TTC549 (cell line): ENCODE data around the gene CDC42EP3.

Source experiments
- FAIRE-seq: peaks from 2 replicates; lab custom pipeline; 2012; peaks lifted over from hg19 to GRCh38; lab: Jason Lieb, UNC

The CDC42EP3 gene

GRCh38 chr2:37635504-37636380 lies 35.7 kb downstream of the CDC42EP3 start:
- FAIRE-seq = no peak

DNA sequence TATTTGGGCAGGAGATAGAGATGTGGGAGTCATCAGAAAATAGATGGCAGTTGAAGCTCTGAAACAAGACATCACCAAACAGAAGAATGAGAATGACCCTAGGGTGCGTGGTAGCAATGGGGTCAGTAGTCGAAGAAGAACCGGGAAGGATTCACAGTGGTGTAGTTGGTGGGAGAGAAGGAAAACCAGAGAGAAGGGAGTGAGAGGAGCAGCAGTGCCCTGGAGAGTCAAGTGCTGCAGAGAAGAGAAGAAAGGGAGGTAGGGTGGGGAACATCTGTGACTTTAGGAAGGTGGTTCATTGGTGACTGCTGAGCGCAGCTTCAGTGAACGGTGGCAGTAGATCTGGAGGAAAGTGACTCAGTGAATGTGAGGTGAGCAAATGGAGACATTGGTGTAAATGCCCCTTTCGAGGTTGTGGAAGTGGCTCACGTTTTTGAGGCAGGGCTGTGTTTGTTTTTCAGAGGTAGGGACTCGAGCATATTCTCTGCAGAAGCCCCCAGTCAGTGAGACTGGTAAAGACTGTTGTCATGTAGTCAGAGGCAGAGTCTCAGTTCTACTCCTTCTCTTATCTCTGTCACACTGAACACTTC lies 36.4 kb downstream of the CDC42EP3 start:
- no peak for FAIRE-seq

DNA sequence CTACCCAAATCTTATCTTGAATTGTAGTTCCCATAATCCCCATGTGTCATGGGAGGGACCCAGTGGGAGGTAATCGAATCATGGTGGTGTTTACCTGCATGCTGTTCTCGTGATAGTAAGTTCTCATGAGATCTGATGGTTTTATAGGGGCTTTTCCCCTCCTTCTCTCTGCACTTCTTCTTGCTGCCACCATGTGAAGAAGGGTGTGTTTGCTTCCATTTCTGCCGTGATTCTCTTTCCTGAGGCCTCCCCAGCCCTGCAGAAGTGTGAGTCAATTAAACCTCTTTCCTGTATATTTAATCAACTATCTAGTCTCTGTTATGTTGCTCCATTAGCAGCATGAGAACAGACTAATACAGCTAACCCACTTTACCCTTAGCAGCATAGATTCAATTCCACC lies 37.6 kb downstream of the CDC42EP3 start:
- no peak for FAIRE-seq

DNA sequence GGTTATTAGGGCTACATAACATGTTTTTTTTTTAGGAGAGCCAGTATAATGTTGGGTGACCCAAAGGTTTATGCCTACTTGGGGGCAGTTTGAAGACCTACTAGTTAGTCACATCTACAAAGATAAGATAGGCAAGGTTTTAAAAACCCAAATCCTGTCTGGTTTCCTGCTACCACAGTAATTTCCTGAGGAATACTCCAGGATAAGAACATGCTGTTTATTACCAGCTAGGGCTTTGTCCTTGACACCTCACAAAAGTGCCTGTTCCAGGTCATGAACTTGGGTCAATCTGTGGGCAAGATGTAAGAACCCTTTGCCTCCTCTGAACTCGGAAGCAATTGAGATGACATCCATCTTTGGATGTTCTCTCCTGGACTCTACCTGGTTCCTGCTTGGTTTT lies 38.2 kb downstream of the CDC42EP3 start:
- no peak for FAIRE-seq

GRCh38 chr2:37632310-37632709 lies 39.1 kb downstream of the CDC42EP3 start:
- no peak for FAIRE-seq

GRCh38 chr2:37631698-37632097 lies 39.7 kb downstream of the CDC42EP3 start:
- no peak for FAIRE-seq

GRCh38 chr2:37631292-37631691 lies 40.1 kb downstream of the CDC42EP3 start:
- FAIRE-seq = no peak

DNA sequence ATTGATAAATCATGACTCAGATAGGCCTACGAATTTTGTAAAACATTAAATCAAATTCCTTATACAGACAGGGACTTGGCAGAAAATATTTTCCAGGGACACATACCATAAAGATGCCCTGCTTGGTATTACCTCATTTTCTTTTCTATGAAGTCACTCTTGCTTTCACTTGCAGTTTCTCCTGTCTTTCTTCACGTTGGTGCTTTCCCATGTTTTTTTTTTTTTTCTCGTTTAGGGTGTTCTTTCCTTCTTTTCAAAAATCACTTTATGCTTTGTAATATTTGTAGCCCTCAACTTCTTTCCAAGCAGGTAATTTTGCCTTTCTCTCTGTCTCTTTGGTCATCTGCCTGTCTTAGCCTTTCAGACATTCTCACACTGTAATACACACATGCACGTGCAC lies 40.7 kb downstream of the CDC42EP3 start:
- FAIRE-seq = no peak

DNA sequence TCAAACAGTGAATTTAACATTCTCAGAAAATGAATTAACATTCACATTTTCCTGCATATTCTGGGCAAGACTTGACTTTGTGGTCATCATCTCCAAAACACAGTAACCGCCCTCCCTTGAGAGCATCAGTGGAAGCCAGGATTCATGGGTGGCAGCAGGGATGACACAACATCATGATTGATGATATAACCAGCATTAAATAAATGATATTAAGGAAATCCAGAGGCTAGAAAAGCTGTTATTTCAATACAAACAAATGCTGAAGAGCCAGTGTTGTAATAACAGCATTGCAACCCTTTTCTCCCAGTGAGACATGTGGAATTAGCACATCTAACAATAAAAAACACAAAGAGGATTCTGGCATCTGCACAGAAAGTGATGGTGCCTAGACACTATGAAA lies 41.1 kb downstream of the CDC42EP3 start:
- FAIRE-seq = no peak

DNA sequence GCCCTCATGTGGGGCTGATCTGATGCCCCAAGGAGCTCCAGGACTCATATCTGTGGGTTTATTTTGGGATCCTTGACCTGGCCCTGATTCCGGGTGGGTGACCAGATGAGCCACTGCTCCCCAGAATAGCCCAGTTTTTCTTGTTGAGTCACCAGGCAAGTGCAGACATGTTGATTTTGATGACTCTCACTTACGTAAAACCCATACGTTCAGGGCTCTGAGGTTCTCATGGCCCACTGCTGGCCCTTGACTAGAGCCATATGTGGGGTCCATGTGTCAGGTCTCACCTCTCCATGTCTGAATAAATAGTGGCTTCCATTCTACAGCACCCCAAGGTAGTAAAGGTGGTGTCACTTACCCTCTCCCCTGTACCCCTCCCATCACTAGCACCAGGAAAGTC lies 41.9 kb downstream of the CDC42EP3 start:
- no peak for FAIRE-seq

DNA sequence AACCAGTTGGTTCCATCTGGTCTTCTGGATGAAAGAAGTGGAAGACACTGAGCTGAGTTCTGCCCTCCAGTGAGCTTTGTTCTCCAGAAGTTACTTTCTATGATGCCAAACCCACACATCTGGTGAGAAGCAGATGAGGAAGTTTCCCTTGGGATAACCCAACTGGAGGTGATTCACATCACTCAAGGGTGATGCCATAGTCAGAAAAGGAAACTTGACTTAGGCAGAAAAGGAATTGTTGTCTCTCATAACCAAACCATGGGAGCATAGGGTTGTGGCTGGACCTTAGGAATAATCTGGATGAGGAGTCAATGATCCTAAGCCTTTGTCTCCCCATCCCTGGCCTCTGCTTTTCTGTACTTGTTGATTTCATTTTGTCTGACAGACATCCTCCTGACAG lies 43.7 kb downstream of the CDC42EP3 start:
- no peak for FAIRE-seq

DNA sequence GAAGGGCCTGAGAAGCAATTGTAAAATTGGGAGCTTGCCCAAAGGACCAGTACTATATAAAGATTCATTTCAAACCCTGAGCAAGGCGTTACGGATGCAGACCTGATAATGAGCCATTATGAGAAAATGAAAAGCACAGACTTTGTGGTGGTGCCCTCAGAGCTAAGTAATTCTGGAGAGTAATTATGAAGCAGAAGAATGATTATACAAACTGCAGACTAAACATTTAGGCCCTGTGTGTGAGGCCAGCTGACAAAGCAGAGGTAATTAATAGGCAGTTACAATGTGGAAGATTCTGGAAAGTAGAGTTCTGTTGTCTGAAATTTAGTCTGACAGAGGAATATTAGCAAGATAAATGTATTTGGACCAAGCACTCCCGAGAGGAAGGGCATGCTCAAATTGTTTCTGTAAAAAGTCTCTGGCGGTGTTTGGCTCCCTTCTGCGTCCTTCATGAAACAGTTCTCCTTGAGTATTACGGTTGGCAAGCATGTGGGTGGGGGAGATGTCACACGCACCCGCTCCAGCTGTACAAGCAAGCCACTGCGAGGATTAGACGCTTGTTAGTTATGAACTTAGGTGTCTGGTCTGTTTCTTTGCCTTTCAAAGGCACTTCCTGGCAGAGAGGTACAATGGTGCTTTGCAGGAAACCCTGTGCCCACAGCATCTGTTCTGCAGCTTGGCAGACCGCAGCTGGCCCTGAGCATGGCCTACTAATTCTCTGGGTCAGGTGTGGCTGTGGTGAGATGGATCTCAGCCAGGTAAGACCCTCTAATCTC lies 45.5 kb downstream of the CDC42EP3 start:
- no peak for FAIRE-seq

DNA sequence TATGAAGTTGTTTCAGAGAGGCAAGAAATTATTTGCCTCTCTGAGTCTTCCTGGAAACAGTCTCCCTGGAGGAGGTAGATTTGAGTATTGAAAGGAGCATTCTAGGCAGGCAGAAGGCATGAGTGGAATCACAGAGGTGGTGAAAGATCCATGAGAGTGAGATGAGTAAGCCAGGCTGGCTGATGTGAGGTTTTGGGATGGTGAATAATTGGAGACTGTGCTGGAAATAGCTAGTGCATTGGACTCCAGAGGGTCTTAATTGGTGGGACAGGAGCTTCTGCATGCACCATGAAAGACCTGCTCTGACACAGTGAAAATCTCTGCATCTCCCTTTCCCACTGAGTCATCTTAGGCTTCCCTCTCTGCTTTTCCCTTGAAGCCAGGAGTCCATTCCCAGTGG lies 46.3 kb downstream of the CDC42EP3 start:
- no peak for FAIRE-seq

GRCh38 chr2:37623971-37624900 lies 47.2 kb downstream of the CDC42EP3 start:
- no peak for FAIRE-seq

GRCh38 chr2:37623406-37623805 lies 48.0 kb downstream of the CDC42EP3 start:
- no peak for FAIRE-seq

DNA sequence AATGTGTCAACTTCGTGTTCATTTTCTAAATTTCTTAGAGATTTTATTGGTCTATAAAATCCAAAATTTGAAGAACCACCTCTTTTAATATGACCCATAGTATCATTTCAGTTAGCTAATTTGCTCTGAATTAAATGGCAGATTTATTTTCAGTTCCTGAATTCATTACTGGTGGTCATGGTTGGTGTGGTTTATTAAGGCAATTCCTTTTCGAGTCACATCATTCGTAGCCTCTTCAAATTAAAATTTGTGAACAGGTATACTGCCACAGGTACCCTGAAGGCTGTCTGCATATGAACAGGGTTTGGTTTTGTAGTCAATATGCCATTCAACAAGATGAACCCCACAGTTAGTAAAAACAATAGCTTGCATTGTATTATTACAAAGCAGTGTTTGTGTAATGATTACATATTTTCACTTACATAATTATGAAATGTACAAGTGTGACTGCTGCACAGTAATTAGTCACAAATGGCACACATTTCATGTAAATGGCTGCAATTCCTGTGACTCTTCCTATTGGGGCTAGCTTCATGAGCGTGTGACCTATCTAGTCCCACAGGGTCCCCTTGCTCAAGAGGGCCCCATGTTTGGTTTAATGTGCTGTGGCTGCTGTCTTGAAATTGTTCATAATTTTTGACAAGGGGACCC lies 48.9 kb downstream of the CDC42EP3 start:
- no peak for FAIRE-seq

DNA sequence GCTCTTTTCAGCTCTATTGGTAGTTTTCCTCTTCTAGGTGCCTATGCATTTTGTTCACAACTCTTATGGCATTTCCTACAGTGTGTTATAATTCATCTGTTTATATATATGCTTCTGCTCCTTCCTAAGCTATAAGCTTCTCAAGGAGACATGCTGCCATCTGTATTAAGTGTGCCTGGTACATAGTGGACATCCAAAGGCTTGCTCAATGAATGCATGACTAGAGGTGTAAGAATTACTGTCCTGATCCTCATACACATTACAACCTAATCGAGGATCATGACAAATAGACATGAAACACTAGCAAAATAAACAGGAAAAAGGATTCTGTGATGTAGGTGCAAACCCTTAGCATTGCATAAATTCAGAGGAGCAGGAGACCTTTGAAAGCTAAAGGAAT lies 50.2 kb downstream of the CDC42EP3 start:
- FAIRE-seq = no peak

GRCh38 chr2:37619959-37620300 lies 51.5 kb downstream of the CDC42EP3 start:
- FAIRE-seq = no peak

DNA sequence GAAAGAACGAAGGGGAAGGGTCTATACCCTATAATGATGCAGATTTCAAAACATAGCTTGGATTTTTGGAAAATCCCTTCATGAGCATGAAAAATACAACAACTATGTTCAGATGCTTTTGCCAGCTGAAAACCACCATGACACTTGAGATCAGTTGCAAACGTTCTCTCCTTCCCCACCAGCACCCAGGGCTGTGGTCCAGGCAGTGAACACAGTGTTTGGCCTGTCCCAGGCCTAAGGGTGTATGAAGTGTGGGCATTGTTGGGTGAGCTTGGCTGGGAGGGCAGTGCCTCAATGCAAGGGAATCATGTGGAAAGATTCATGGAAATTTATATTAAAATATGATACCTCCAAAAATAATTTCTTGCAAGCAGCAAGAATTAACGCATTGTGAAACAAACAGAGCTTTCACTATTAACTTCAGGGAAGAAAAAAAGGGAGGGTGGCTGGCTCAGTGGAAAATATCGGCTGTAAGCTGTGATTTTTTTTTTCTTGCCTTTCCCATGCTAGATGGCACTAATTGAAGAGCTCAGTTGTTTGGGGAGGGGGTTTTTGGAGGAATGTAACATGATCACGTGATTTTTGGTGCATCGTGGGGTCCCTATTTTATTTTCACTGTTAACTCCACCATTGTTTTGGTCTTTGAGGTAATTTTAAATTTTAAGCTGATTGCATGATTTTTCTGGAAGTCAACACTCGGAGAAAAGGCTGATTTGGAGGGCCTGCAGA lies 52.0 kb downstream of the CDC42EP3 start:
- no peak for FAIRE-seq

GRCh38 chr2:37618326-37618725 lies 53.1 kb downstream of the CDC42EP3 start:
- FAIRE-seq = no peak
